ENCODE data around the gene BLID. TPM values are rescaled to one million over a fixed set of nuclear protein-coding genes. Genes with fewer than 3 reads are reported as not detected.

Gene BLID
- total and polyA plus RNA-seq, 2 donors from 2014 or later = not detected

- Histone ChIP-seq H3K9ac (ENCODE audit: low read length in 3 of 3) (no peak overlapping the region), H3K27ac (ENCODE audit: low read depth in 2 of 2, low read length in 2 of 2) (no peak overlapping the region), H3K9me3 (ENCODE audit: control insufficient read depth in 2 of 3, insufficient read depth in 1 of 3, low read length in 3 of 3) (no peaks in the 10 kb centered on the region), H3K36me3 (ENCODE audit: control insufficient read depth in 2 of 3, insufficient read depth in 3 of 3, low read length in 3 of 3) (no peaks in the 10 kb centered on the region), H3K4me3 (ENCODE audit: low read length in 3 of 3) (no peak overlapping the region), H3K27me3 (ENCODE audit: control insufficient read depth, insufficient read depth, low read length) (no peaks in the 10 kb centered on the region), H3K4me1 (ENCODE audit: control insufficient read depth in 2 of 3, insufficient read depth in 2 of 3, low read depth in 1 of 3, low read length in 3 of 3) (no peaks in the 10 kb centered on the region)
- TF ChIP-seq, protein P1, sequence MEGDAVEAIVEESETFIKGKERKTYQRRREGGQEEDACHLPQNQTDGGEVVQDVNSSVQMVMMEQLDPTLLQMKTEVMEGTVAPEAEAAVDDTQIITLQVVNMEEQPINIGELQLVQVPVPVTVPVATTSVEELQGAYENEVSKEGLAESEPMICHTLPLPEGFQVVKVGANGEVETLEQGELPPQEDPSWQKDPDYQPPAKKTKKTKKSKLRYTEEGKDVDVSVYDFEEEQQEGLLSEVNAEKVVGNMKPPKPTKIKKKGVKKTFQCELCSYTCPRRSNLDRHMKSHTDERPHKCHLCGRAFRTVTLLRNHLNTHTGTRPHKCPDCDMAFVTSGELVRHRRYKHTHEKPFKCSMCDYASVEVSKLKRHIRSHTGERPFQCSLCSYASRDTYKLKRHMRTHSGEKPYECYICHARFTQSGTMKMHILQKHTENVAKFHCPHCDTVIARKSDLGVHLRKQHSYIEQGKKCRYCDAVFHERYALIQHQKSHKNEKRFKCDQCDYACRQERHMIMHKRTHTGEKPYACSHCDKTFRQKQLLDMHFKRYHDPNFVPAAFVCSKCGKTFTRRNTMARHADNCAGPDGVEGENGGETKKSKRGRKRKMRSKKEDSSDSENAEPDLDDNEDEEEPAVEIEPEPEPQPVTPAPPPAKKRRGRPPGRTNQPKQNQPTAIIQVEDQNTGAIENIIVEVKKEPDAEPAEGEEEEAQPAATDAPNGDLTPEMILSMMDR (IDR thresholded peaks at IDR 0.05; ENCODE audit: borderline replicate concordance, extremely low read depth, insufficient read depth) = no peak
- DNase-seq = no peak
- FAIRE-seq = no peak
- intact Hi-C loops (cut with DNase I) = no loop called here
These were observed 7.2 kb downstream of the BLID start for GRCh38 chr11:122108828-122109227.

DNA sequence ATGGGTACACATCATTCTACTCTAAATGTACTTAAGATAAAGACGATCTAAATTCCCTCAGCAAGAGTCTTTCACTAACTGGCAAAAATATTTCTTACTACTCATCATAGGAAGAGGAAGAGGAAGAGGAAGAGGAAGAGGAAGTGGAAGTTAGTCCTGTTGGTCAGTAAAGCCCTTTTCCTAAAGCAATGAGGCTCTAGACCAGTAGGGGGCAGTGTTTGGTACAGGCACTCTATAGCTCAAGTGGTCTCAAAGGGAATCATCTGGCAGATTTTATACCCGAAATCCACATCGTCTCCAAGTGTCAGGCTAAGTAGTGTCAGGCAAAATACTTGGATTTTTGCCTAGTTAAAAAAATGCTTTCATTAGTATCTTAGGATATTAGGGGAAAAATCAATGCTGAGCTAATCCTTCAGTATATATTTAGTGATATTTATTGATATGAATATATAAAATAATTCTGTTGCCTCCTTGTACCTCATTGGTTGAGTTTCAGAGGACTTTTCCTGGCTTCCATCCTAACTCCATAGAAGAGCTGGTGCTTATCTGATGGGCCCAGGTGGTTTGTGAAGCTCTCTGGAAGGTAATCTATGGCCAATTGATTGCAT is 7.7 kb downstream of the BLID start:
- DNase-seq (peak in 3 of 5 donors; percentile 19 to 68 (median 38)), FAIRE-seq (no peak)
- Histone ChIP-seq H3K9me3 (ENCODE audit: control insufficient read depth in 2 of 3, insufficient read depth in 1 of 3, low read length in 3 of 3) (no peaks in the 10 kb centered on the region), H3K4me3 (ENCODE audit: low read length in 3 of 3) (no peak overlapping the region), H3K4me1 (ENCODE audit: control insufficient read depth in 2 of 3, insufficient read depth in 2 of 3, low read depth in 1 of 3, low read length in 3 of 3) (no peaks in the 10 kb centered on the region), H3K36me3 (ENCODE audit: control insufficient read depth in 2 of 3, insufficient read depth in 3 of 3, low read length in 3 of 3) (no peaks in the 10 kb centered on the region), H3K27ac (ENCODE audit: low read depth in 2 of 2, low read length in 2 of 2) (no peak overlapping the region), H3K27me3 (ENCODE audit: control insufficient read depth, insufficient read depth, low read length) (no peaks in the 10 kb centered on the region), H3K9ac (ENCODE audit: low read length in 3 of 3) (no peak overlapping the region)
- intact Hi-C loops (cut with DNase I) = no loop called here
- TF ChIP-seq, protein P1 (IDR thresholded peaks at IDR 0.05; ENCODE audit: borderline replicate concordance, extremely low read depth, insufficient read depth) = peak; percentile 44

- Histone ChIP-seq H3K4me3 (ENCODE audit: low read length in 3 of 3) (no peak overlapping the region), H3K27ac (ENCODE audit: low read depth in 2 of 2, low read length in 2 of 2) (no peak overlapping the region), H3K27me3 (ENCODE audit: control insufficient read depth, insufficient read depth, low read length) (no peaks in the 10 kb centered on the region), H3K4me1 (ENCODE audit: control insufficient read depth in 2 of 3, insufficient read depth in 2 of 3, low read depth in 1 of 3, low read length in 3 of 3) (no peaks in the 10 kb centered on the region), H3K36me3 (ENCODE audit: control insufficient read depth in 2 of 3, insufficient read depth in 3 of 3, low read length in 3 of 3) (no peaks in the 10 kb centered on the region), H3K9ac (ENCODE audit: low read length in 3 of 3) (no peak overlapping the region), H3K9me3 (ENCODE audit: control insufficient read depth in 2 of 3, insufficient read depth in 1 of 3, low read length in 3 of 3) (no peaks in the 10 kb centered on the region)
- intact Hi-C loops (cut with DNase I) = no loop called here
- FAIRE-seq (no peak), DNase-seq (no peak)
- TF ChIP-seq, protein P1 (IDR thresholded peaks at IDR 0.05; ENCODE audit: borderline replicate concordance, extremely low read depth, insufficient read depth) = no peak
These were observed 8.4 kb downstream of the BLID start for GRCh38 chr11:122107566-122107965.

- Histone ChIP-seq H3K9me3 (ENCODE audit: control insufficient read depth in 2 of 3, insufficient read depth in 1 of 3, low read length in 3 of 3) (no peaks in the 10 kb centered on the region), H3K9ac (ENCODE audit: low read length in 3 of 3) (no peak overlapping the region), H3K36me3 (ENCODE audit: control insufficient read depth in 2 of 3, insufficient read depth in 3 of 3, low read length in 3 of 3) (no peaks in the 10 kb centered on the region), H3K27ac (ENCODE audit: low read depth in 2 of 2, low read length in 2 of 2) (no peak overlapping the region), H3K27me3 (ENCODE audit: control insufficient read depth, insufficient read depth, low read length) (no peaks in the 10 kb centered on the region), H3K4me3 (ENCODE audit: low read length in 3 of 3) (no peak overlapping the region), H3K4me1 (ENCODE audit: control insufficient read depth in 2 of 3, insufficient read depth in 2 of 3, low read depth in 1 of 3, low read length in 3 of 3) (no peaks in the 10 kb centered on the region)
- intact Hi-C loops (cut with DNase I) = no loop called here
- no peak for DNase-seq
- FAIRE-seq = no peak
- TF ChIP-seq, protein P1 (IDR thresholded peaks at IDR 0.05; ENCODE audit: borderline replicate concordance, extremely low read depth, insufficient read depth) = no peak
These were observed 9.0 kb downstream of the BLID start for GRCh38 chr11:122107045-122107444.

Data from kidney (tissue), 14 donors.